A673 (cell line): ENCODE results near the gene MIF.

Experiments
- CTCF ChIP-seq: fragments of 300-800, 200-600 bp; sonication (generic); conservative IDR thresholded peaks from 2 replicates; pipeline ENCODE4 v1.5.1; 2017; ENCODE audit warnings: low read depth, mild to moderate bottlenecking, antibody characterized with exemption, low read length, moderate library complexity, mixed read lengths
- EZH2 ChIP-seq: fragments of 200-600 bp; sonication (generic); IDR thresholded peaks from 2 replicates; pipeline ENCODE4 v1.6.1; 2017; ENCODE audit warnings: borderline replicate concordance, low read depth, mild to moderate bottlenecking, mixed read lengths, antibody characterized with exemption, low read length; ENCODE audit not compliant: poor library complexity, severe bottlenecking

GRCh38 chr22:23896523-23897186 lies 2.5 kb downstream of the MIF start:
- TF ChIP-seq CTCF = no peak
- TF ChIP-seq EZH2 = no peak
